A375 (cell line): ENCODE data around the gene PHF1. TPM values are rescaled to one million over a fixed set of nuclear protein-coding genes. Genes with fewer than 3 reads are reported as not detected.

ENCODE experiments used
- small RNA-seq: library from RNA; depleted of rRNA; stranded (forward); fragments of <200 nt; gene quantifications from one replicate; pipeline ENCODE3, GENCODE V24; 2014
- total RNA-seq: library from RNA; depleted of rRNA; stranded (reverse); fragments of >200 nt; shearing (Covaris generic); gene quantifications from 2 replicates; pipeline ENCODE4 v1.2.3, GENCODE V29; 2014; rRNA removed

Gene PHF1
- 19.8 and 23.8 TPM in 2 replicates for total RNA-seq

DNA sequence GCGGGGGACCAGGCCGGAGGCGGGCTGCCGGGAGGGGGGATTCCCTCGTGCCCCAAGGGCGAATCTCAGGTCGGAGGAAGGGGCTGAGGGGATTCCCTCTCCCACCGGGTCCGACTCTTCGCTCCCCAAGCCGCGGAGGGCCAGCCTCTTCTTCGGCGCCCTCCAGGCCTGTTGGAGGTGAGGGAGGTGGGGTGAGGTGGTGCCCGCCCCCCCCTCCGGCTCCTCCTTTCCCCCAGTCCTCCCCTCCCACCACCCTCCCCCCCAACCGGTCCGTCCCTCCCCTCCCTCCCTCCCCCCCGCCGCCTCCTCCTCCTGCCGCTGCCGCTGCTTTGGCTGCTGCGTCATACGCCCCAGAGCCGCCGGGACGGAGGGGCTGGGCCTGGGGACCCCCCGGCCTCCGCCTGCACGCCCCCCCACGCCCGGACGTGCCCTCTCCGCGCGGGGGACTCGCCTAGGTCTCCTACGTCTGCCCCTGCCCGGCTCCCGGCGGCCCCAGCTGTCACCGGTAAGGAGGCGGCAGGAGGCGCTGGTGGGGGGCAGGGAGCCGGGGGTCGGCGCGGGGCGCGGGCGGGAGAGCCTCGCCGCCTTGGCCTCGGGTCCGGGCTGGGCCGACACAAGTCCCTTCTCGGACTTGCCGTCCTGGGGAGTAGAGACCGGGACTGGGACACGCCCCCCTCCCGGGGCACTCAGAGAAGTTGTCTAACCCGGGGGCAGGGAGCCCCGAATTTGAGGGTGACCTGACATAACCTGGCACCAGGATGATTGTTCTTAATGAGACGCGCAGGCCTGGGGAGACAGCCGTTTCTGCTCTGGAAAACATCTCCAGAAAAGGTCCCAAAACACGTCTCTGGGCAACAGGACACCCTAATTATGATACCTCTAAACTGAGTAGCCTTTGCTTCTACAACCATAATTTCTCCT lies at the start of gene PHF1:
PHF1 (plus strand) TSS at position 304 of the 921 bp plus-strand sequence. CDS start 1,250 bp downstream, outside the sequence.

GRCh38 chr6:33391278-33391921 lies 19.4 kb upstream of the PHF1 start, which contains the start of gene KIFC1:
KIFC1 (plus strand) TSS chr6:33391823; CDS start chr6:33391986, 163 bp downstream.

DNA sequence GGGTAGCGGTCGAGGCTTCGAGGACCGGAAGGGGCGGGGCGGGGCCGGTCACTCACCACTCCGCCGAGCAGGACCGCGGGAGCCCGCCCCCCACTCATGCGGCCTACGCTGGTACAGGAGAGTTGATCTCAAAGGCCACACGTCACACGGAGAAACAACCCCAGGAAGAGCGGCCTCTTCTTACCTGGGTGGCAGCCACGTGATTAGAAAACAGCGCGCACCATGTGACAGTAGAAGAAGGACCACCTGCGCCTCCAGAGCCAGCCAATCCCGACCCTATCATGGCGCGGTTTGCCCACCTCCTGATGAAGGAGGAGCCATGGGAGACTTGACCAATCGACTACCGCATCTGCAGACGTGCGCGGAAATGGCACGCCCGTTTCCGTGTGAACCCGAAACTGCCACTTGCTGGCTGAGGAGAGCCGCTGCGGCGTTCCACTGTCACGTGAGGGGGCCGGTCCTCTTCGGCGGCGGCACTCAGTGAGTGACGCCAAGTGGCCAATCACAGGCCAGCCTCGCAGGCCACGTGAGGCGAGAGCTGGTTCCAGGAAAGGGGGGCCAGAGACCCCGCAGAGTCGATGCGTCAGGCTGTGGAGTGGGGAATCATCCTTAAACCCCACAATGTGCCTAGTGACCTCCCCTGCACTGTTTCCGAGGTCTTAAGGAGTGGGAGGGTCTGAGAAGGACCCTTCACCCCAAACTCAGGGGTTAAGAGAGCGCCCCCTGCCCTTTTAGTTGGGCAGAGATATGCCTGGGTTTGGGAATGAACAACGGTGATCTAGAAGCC lies 7.3 kb downstream of the PHF1 start, which contains the start of gene CUTA:
CUTA (minus strand) TSS at position 205 of the 787 bp plus-strand sequence; CDS start at position 98, 107 bp downstream.

DNA sequence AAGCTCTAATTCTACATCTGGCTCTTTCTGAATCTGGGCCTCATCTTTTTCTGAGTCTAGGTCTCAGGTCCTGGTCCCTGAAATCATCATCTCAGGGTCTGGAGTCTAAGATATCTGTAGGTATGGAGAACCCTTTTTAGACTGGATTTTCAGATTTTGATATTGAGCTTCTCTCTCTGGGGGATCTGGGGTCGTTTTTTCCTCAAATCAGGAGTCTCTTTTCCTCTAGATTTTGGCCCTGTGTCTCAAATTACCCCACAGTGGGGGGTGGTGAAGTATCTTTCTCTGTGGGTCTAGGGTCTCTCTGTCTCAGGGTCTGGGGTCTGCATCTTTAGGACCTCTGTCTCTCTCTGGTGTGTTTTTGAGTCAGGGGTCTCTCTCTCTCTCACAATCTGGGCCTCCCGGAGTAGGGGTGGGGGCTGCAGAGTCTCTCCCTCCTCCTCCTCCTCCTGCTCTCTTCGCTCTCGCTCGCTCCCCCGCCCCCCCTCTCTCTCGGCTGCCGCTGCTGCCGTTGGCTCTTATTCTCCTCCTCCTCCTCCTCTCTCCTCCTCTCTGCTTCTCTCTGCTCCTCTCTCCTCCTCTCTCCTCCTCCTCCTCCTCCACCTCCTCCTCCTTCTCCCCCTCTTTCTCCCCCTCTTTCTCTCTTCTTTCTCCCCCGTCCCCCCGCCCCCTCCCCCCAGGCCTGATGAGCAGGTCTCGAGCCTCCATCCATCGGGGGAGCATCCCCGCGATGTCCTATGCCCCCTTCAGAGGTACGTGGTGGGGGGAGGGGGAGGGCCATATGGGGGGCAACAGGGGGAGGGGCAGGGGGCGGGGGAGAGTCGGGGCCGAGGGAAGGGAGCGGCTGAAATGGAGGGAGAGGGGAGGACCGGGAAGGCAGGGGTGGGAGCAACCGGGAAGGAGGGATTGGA lies 9.0 kb downstream of the PHF1 start, which contains the start of gene SYNGAP1:
SYNGAP1 (plus strand) TSS at position 486 of the 911 bp plus-strand sequence; CDS start at position 686, 200 bp downstream.

DNA sequence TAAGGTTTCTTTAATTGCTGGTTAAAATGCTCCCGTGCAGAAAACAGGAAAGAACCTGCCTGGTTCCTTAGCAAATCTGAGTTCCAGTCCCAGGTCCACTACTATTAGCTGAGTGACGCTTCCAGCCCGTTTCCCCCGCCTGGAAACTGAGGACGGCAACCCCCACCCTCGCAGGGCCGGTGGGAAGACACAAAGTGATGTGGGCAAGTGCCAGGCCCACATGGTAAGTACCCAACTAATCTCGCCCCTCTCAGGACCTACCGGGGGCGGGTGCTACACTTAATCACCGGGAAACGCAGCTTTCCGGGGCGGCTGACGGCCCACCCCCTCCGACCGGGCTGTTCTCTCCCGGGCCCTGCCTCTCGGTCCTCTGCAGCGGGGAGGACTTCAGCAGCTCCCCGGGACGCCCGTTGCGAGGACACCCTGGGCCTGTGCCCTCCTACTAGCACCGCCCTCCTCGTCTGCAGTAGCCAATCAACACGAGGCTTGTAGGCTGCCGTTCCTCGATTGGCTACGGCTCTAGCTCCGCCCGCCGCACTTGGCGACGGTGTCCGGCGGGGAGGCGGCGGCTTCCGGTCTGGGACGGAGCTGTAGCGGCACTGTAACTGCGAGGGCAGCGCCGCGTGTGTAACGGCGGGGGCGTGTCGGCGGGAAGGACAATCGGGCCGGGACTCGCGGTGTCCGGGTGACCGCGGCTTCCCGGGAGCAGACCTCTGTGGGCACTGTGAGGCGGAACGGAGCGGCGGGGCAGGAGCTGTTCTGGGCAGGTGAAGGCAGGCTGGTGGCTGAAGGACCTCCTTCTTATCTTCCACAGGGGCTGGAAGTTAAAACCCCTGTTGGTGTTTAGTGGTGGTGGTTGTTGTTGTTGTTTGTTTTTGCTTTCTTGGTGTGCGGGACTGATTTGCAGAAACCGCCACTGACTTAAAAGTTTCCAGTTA lies 43.5 kb downstream of the PHF1 start, which contains the start of gene ZBTB9:
ZBTB9 (plus strand) TSS at position 568 of the 938 bp plus-strand sequence. CDS start 525 bp downstream, outside the sequence.

Small RNAs within 50 kb of the gene (small RNA-seq; reads per million reads assigned to genes)
- not detected for gene RPL35AP4
- not detected for gene ZBTB9

Other genes with a start within 250 kb of the PHF1 start
- gene COL11A2, start 218.5 kb upstream of the PHF1 start, total RNA-seq = 4.9 and 7.6 TPM in 2 replicates
- 23.0 and 23.8 TPM in 2 replicates for gene RXRB, start 210.3 kb upstream of the PHF1 start, total RNA-seq
- 72.3 and 75.1 TPM in 2 replicates for gene SLC39A7, start 210.1 kb upstream of the PHF1 start, total RNA-seq
- 19.9 and 28.1 TPM in 2 replicates for gene HSD17B8, start 206.4 kb upstream of the PHF1 start, total RNA-seq
- 33.7 and 37.4 TPM in 2 replicates for gene RING1, start 202.5 kb upstream of the PHF1 start, total RNA-seq
- 24.0 and 24.9 TPM in 2 replicates for gene VPS52, start 139.1 kb upstream of the PHF1 start, total RNA-seq
- 5,548 and 5,916 TPM in 2 replicates for gene RPS18, start 138.9 kb upstream of the PHF1 start, total RNA-seq
- 1.1 and 2.6 TPM in 2 replicates for gene B3GALT4, start 133.9 kb upstream of the PHF1 start, total RNA-seq
- gene WDR46, start 121.8 kb upstream of the PHF1 start, total RNA-seq = 127 and 134 TPM in 2 replicates
- gene PFDN6, start 121.4 kb upstream of the PHF1 start, total RNA-seq = 224 and 227 TPM in 2 replicates
- gene RGL2, start 112.1 kb upstream of the PHF1 start, total RNA-seq = 24.5 and 26.1 TPM in 2 replicates
- 29.4 and 33.8 TPM in 2 replicates for gene TAPBP, start 96.9 kb upstream of the PHF1 start, total RNA-seq
- gene ZBTB22, start 93.3 kb upstream of the PHF1 start, total RNA-seq = 12.6 and 14.3 TPM in 2 replicates
- 47.5 and 49.4 TPM in 2 replicates for gene DAXX, start 88.1 kb upstream of the PHF1 start, total RNA-seq
- gene KIFC1, start 19.2 kb upstream of the PHF1 start, total RNA-seq = 34.4 and 37.4 TPM in 2 replicates
- gene CUTA, start 7.1 kb downstream of the PHF1 start, total RNA-seq = 124 and 136 TPM in 2 replicates
- 3.6 and 4.1 TPM in 2 replicates for gene SYNGAP1, start 9.1 kb downstream of the PHF1 start, total RNA-seq
- gene ZBTB9, start 43.6 kb downstream of the PHF1 start, total RNA-seq = 3.9 and 7.3 TPM in 2 replicates
- 9.9 and 10.7 TPM in 2 replicates for gene BAK1, start 169.3 kb downstream of the PHF1 start, total RNA-seq
- gene ITPR3, start 210.3 kb downstream of the PHF1 start, total RNA-seq = 35.4 and 35.8 TPM in 2 replicates